ENCODE data around the gene KRT81.
A peak's percentile ranks its signal among the peaks of the same experiment; 100 is the strongest.

The KRT81 gene

GRCh38 chr12:52333321-52333720 is 42.0 kb upstream of the KRT81 start:
- DNase-seq (ENCODE audit: low read depth) = no peak
- no peak overlapping the region for H3K4me3 ChIP-seq (ENCODE audit: low read depth, low read length)
- TF ChIP-seq, protein P1, sequence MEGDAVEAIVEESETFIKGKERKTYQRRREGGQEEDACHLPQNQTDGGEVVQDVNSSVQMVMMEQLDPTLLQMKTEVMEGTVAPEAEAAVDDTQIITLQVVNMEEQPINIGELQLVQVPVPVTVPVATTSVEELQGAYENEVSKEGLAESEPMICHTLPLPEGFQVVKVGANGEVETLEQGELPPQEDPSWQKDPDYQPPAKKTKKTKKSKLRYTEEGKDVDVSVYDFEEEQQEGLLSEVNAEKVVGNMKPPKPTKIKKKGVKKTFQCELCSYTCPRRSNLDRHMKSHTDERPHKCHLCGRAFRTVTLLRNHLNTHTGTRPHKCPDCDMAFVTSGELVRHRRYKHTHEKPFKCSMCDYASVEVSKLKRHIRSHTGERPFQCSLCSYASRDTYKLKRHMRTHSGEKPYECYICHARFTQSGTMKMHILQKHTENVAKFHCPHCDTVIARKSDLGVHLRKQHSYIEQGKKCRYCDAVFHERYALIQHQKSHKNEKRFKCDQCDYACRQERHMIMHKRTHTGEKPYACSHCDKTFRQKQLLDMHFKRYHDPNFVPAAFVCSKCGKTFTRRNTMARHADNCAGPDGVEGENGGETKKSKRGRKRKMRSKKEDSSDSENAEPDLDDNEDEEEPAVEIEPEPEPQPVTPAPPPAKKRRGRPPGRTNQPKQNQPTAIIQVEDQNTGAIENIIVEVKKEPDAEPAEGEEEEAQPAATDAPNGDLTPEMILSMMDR (IDR thresholded peaks at IDR 0.05; ENCODE audit: low read depth, low read length, missing control alignments) = no peak

DNA sequence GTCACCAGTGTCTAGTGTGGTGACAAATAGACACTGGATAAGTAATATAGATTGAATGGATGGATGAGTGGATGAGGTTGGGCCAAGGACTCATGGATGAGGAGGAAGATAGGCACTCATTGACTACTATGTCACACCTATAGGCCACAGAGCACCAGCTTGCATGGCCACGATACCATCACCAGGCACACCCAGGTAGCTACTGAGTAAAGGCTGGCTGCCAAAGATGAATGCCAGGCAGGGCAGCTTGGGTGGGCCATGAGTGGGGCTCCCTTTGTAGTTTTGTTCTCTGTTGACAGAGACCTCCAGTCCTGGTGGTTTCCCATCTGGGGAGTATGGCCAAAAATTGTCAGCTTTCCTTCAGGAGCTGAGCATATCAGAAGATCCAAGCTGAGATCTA is 41.0 kb upstream of the KRT81 start:
- no peak for DNase-seq (ENCODE audit: low read depth)
- TF ChIP-seq, protein P1 (IDR thresholded peaks at IDR 0.05; ENCODE audit: low read depth, low read length, missing control alignments) = no peak
- H3K4me3 ChIP-seq (ENCODE audit: low read depth, low read length) = no peak overlapping the region

DNA sequence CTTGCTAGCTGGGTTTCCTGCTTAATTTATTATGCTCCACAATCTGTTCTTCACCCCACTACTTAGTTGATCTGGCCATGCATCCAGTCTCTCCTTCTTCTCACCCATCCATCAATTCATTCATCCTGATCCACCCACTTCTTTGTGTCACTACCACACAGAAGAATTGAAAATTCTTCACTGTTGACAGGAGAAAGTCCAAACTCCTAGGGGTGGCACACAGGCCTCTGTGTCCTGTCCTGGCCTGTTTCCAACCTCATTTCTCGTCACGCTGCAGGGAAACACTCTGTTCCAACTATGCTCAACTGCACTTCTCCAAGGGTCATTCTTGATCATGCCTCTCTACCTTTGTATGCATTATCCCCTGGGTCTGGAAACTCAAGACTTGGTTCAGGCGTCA is 40.5 kb upstream of the KRT81 start:
- no peak for DNase-seq (ENCODE audit: low read depth)
- TF ChIP-seq, protein P1 (IDR thresholded peaks at IDR 0.05; ENCODE audit: low read depth, low read length, missing control alignments) = no peak
- H3K4me3 ChIP-seq (ENCODE audit: low read depth, low read length) = no peak overlapping the region

DNA sequence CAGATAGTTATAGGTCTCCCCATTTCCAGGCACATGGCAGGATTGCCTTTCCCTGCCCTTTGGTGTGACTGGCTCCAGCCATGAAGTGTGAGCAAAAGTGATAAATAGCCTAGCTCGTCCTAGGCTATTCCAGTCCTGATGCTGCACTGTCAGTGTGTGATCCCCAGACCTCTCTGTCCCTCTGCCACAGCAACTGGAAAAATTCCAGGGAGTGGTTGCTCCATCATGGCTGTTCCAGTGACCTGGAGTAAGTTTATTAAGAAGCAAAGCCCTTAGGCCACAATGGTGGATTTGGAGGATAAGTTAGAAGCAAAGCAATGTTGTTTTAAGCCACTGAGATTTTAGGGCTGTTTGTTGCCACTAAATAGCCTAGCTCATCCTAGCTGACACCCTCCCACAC is 39.7 kb upstream of the KRT81 start:
- no peak for DNase-seq (ENCODE audit: low read depth)
- TF ChIP-seq, protein P1 (IDR thresholded peaks at IDR 0.05; ENCODE audit: low read depth, low read length, missing control alignments) = no peak
- no peak overlapping the region for H3K4me3 ChIP-seq (ENCODE audit: low read depth, low read length)

GRCh38 chr12:52327830-52328500 is 36.6 kb upstream of the KRT81 start:
- TF ChIP-seq, protein P1 (IDR thresholded peaks at IDR 0.05; ENCODE audit: low read depth, low read length, missing control alignments) = no peak
- no peak for DNase-seq (ENCODE audit: low read depth)

GRCh38 chr12:52327052-52327829 is 35.9 kb upstream of the KRT81 start:
- H3K4me3 ChIP-seq (ENCODE audit: low read depth, low read length) = no peak overlapping the region
- DNase-seq (ENCODE audit: low read depth) = peak; percentile 70
- TF ChIP-seq, protein P1 (IDR thresholded peaks at IDR 0.05; ENCODE audit: low read depth, low read length, missing control alignments) = peak; percentile 94

More at GRCh38 chr12:52327830-52328500, 36.6 kb upstream of the KRT81 start:
- H3K4me3 ChIP-seq (ENCODE audit: low read depth, low read length) = no peak overlapping the region
